Measurements from ENCODE around the gene XKR7. TPM values are rescaled to one million over a fixed set of nuclear protein-coding genes. Genes with fewer than 3 reads are reported as not detected.

Gene XKR7
- total and polyA plus RNA-seq, 10 of the 15 experiments (the other 5 are each of a cell fraction or from before 2014, with no cell fraction given): not detected

DNA sequence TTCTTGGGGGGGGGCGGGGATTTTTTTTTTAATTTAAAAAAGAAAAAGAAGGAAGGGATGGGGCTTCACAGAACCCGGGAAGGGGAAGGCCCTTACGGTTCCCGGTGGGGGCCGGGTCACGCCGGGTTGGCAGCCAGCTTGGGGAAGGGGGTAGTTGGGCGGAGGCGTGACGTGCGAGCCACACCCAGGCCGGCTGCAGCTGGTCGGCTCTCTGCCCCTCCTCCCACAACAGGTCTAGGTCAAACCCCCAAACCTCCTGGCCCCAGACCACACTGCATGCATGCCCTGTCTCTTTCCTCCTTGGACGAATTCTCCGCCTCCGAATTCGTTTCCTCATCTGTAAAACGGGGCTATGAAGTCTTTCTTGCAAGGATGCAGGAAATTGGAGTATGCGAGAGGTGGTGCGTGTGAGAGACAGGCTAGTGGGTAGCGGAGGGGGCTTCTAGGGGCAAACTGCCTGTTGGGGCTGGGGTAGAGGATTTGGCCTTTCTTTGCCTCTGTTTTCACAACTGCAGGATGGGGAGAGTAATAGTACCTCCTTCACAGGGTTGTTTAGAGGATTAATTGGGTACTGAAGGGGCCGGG is 84.9 kb downstream of the XKR7 start (continued):
- TF ChIP-seq, protein P1, sequence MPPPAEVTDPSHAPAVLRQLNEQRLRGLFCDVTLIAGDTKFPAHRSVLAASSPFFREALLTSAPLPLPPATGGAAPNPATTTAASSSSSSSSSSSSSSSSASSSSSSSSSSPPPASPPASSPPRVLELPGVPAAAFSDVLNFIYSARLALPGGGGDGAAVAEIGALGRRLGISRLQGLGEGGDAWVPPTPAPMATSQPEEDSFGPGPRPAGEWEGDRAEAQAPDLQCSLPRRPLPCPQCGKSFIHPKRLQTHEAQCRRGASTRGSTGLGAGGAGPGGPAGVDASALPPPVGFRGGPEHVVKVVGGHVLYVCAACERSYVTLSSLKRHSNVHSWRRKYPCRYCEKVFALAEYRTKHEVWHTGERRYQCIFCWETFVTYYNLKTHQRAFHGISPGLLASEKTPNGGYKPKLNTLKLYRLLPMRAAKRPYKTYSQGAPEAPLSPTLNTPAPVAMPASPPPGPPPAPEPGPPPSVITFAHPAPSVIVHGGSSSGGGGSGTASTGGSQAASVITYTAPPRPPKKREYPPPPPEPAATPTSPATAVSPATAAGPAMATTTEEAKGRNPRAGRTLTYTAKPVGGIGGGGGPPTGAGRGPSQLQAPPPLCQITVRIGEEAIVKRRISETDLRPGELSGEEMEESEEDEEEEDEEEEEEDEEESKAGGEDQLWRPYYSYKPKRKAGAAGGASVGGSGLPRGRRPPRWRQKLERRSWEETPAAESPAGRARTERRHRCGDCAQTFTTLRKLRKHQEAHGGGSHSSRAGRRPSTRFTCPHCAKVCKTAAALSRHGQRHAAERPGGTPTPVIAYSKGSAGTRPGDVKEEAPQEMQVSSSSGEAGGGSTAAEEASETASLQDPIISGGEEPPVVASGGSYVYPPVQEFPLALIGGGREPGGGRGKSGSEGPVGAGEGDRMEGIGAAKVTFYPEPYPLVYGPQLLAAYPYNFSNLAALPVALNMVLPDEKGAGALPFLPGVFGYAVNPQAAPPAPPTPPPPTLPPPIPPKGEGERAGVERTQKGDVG (CRISPR knock-in tag; IDR thresholded peaks at IDR 0.05): no peak
- no peak for TF ChIP-seq NR2C1 (IDR thresholded peaks at IDR 0.05)
- TF ChIP-seq, protein P2, sequence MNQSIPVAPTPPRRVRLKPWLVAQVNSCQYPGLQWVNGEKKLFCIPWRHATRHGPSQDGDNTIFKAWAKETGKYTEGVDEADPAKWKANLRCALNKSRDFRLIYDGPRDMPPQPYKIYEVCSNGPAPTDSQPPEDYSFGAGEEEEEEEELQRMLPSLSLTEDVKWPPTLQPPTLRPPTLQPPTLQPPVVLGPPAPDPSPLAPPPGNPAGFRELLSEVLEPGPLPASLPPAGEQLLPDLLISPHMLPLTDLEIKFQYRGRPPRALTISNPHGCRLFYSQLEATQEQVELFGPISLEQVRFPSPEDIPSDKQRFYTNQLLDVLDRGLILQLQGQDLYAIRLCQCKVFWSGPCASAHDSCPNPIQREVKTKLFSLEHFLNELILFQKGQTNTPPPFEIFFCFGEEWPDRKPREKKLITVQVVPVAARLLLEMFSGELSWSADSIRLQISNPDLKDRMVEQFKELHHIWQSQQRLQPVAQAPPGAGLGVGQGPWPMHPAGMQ (IDR thresholded peaks at IDR 0.05; ENCODE audit: borderline replicate concordance): no peak
- TF ChIP-seq FOXM1 (IDR thresholded peaks at IDR 0.05; ENCODE audit: low read depth, low read length): no peak
- TF ChIP-seq IKZF1 (conservative IDR thresholded peaks at IDR 0.05): no peak
- no peak for TF ChIP-seq POLR2AphosphoS2 (IDR thresholded peaks at IDR 0.05; ENCODE audit: low read depth, low read length)
- TF ChIP-seq RAD21 (IDR thresholded peaks at IDR 0.05; ENCODE audit: insufficient read depth, low read depth, low read length): no peak
- TF ChIP-seq, protein P3, sequence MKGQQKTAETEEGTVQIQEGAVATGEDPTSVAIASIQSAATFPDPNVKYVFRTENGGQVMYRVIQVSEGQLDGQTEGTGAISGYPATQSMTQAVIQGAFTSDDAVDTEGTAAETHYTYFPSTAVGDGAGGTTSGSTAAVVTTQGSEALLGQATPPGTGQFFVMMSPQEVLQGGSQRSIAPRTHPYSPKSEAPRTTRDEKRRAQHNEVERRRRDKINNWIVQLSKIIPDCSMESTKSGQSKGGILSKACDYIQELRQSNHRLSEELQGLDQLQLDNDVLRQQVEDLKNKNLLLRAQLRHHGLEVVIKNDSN (IDR thresholded peaks at IDR 0.05; ENCODE audit: borderline replicate concordance, extremely low read length, insufficient read depth, low read depth, low read length): no peak
- TF ChIP-seq, protein P4, sequence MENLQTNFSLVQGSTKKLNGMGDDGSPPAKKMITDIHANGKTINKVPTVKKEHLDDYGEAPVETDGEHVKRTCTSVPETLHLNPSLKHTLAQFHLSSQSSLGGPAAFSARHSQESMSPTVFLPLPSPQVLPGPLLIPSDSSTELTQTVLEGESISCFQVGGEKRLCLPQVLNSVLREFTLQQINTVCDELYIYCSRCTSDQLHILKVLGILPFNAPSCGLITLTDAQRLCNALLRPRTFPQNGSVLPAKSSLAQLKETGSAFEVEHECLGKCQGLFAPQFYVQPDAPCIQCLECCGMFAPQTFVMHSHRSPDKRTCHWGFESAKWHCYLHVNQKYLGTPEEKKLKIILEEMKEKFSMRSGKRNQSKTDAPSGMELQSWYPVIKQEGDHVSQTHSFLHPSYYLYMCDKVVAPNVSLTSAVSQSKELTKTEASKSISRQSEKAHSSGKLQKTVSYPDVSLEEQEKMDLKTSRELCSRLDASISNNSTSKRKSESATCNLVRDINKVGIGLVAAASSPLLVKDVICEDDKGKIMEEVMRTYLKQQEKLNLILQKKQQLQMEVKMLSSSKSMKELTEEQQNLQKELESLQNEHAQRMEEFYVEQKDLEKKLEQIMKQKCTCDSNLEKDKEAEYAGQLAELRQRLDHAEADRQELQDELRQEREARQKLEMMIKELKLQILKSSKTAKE (IDR thresholded peaks at IDR 0.05; ENCODE audit: low read depth, poor library complexity, severe bottlenecking): peak; percentile 14
- no peak for TF ChIP-seq ZNF207 (IDR thresholded peaks at IDR 0.05; ENCODE audit: borderline replicate concordance)
- no peak for TF ChIP-seq RELA (IDR thresholded peaks at IDR 0.05; ENCODE audit: borderline replicate concordance, partially characterized antibody)
- TF ChIP-seq ZNF274 (IDR thresholded peaks at IDR 0.05; ENCODE audit: insufficient read depth, insufficient read length): no peak
- no peak for TF ChIP-seq ZNF622 (IDR thresholded peaks at IDR 0.05)
- TF ChIP-seq, protein P5, sequence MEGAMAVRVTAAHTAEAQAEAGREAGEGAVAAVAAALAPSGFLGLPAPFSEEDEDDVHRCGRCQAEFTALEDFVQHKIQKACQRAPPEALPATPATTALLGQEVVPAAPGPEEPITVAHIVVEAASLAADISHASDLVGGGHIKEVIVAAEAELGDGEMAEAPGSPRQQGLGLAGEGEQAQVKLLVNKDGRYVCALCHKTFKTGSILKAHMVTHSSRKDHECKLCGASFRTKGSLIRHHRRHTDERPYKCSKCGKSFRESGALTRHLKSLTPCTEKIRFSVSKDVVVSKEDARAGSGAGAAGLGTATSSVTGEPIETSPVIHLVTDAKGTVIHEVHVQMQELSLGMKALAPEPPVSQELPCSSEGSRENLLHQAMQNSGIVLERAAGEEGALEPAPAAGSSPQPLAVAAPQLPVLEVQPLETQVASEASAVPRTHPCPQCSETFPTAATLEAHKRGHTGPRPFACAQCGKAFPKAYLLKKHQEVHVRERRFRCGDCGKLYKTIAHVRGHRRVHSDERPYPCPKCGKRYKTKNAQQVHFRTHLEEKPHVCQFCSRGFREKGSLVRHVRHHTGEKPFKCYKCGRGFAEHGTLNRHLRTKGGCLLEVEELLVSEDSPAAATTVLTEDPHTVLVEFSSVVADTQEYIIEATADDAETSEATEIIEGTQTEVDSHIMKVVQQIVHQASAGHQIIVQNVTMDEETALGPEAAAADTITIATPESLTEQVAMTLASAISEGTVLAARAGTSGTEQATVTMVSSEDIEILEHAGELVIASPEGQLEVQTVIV (IDR thresholded peaks at IDR 0.05; ENCODE audit: borderline replicate concordance, partially characterized antibody): no peak
- TF ChIP-seq KDM1A (IDR thresholded peaks at IDR 0.05; ENCODE audit: borderline replicate concordance): no peak
- TF ChIP-seq, protein P6, sequence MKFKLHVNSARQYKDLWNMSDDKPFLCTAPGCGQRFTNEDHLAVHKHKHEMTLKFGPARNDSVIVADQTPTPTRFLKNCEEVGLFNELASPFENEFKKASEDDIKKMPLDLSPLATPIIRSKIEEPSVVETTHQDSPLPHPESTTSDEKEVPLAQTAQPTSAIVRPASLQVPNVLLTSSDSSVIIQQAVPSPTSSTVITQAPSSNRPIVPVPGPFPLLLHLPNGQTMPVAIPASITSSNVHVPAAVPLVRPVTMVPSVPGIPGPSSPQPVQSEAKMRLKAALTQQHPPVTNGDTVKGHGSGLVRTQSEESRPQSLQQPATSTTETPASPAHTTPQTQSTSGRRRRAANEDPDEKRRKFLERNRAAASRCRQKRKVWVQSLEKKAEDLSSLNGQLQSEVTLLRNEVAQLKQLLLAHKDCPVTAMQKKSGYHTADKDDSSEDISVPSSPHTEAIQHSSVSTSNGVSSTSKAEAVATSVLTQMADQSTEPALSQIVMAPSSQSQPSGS (IDR thresholded peaks at IDR 0.05; ENCODE audit: low read length): no peak

All from GM12878 (cell line).